ENCODE data around the gene KIFC3. TPM values are rescaled to one million over a fixed set of nuclear protein-coding genes. Genes with fewer than 3 reads are reported as not detected.

Gene KIFC3
- total RNA-seq, 1 donor from 2014 or later: 36.8 TPM

DNA sequence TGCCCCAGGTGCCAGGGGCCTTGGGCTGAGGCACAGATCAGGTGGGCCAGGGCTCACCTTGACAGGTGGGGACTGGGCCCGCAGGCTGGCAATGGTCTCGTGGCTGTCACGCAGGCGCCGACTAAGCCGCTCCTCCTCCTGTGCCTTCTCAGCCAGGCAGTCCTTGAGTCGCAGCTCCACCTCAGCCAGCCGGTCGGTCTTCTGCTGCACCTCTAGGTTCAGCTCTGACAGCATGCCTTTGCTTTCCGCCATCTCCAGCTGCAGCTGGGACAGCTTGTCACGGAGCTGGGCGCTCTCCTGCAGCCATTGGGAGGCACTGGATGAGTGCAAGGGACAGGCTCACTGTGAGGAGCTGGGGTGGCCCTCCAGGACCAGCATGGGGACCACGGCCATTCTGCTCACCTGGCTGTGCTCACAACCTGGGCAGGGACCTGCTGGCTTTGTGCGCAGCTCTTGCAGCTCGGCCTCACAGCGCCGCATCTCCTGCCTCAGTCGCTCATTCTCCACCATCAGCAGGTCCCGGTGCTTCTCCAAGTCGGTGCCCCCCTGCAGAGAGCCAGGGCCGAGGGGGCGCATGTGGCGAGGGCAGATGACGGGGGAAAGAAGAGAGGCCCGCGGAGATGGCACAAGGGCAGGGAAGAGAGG lies 31.0 kb downstream of the KIFC3 start:
- intact Hi-C loops (cut with DNase I): no loop called here
- TF ChIP-seq, protein P1, sequence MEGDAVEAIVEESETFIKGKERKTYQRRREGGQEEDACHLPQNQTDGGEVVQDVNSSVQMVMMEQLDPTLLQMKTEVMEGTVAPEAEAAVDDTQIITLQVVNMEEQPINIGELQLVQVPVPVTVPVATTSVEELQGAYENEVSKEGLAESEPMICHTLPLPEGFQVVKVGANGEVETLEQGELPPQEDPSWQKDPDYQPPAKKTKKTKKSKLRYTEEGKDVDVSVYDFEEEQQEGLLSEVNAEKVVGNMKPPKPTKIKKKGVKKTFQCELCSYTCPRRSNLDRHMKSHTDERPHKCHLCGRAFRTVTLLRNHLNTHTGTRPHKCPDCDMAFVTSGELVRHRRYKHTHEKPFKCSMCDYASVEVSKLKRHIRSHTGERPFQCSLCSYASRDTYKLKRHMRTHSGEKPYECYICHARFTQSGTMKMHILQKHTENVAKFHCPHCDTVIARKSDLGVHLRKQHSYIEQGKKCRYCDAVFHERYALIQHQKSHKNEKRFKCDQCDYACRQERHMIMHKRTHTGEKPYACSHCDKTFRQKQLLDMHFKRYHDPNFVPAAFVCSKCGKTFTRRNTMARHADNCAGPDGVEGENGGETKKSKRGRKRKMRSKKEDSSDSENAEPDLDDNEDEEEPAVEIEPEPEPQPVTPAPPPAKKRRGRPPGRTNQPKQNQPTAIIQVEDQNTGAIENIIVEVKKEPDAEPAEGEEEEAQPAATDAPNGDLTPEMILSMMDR (IDR thresholded peaks at IDR 0.05): no peak
- TF ChIP-seq POLR2AphosphoS5 (IDR thresholded peaks at IDR 0.05; ENCODE audit: insufficient read depth in 1 of 2, low read depth in 1 of 2) (no peak), POLR2A (IDR thresholded peaks at IDR 0.05) (no peak)
- Histone ChIP-seq H3K36me3 (peaks cover 0 to 36% of the 10 kb centered on the region in 2 donors), H3K4me1 (no peaks in the 10 kb centered on the region), H3K27ac (no peak overlapping the region), H3K4me3 (no peak overlapping the region), H3K9me3 (no peaks in the 10 kb centered on the region), H3K27me3 (no peaks in the 10 kb centered on the region)
- no peak for DNase-seq (ENCODE audit: extremely low spot score in 2 of 2)

DNA sequence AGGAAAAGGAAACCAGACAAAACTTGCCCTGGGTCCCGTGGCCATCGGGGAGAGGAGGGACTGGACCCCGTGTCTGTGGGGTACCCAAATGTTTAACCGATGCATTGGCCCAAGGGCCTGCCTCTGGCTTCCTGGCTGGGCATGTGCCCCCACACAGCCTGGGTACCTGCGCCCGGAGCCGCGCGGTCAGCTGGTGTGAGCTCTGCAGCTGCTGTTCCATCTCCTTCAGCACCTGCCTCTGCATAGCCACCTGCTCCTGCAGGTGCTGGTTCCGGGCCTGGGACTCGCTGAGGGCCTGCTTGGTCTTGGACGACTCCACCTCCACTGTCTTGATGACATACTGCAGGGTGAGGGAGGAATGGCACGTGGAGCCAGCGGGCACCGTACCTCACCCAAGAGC lies 31.9 kb downstream of the KIFC3 start:
- TF ChIP-seq, protein P1 (IDR thresholded peaks at IDR 0.05): no peak
- TF ChIP-seq POLR2A (IDR thresholded peaks at IDR 0.05) (no peak), POLR2AphosphoS5 (IDR thresholded peaks at IDR 0.05; ENCODE audit: insufficient read depth in 1 of 2, low read depth in 1 of 2) (no peak)
- Histone ChIP-seq H3K9me3 (no peaks in the 10 kb centered on the region), H3K4me1 (no peaks in the 10 kb centered on the region), H3K4me3 (no peak overlapping the region), H3K27ac (no peak overlapping the region), H3K36me3 (peaks cover 0 to 36% of the 10 kb centered on the region in 2 donors), H3K27me3 (no peaks in the 10 kb centered on the region)
- DNase-seq (ENCODE audit: extremely low spot score in 2 of 2): no peak
- intact Hi-C loops (cut with DNase I): no loop called here

DNA sequence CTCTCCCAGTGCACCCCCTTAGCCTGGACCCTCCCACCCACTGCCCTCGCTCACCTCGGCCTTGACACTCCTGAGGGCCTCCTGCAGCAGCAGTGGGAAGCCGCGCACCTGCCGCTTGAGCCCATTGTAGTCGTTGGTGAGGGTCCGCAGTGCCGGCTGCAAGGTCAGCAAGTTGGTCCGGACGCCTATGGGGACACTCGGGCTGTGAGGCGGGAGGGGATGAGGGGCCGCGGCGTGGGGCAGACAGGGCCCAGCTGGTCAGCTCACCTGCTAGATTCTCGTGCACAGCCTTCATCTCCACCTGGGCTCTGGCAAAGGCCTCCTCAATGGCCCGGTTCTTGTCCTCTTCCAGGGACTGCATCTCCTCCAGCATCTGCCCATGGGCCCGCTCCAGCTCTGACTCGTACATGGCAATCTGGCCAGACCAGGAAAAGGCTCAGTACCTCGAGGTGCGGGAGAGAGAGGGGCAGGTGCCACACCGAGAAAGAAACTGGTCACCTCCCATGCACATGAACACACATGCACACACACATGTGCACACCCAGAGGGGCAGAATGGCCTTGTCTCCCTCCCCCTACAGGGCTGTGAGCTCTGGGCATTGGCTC lies 32.6 kb downstream of the KIFC3 start:
- Histone ChIP-seq H3K27me3 (no peaks in the 10 kb centered on the region), H3K4me1 (peaks cover under 1% of the 10 kb centered on the region), H3K36me3 (peaks cover 0 to 31% of the 10 kb centered on the region in 2 donors), H3K27ac (no peak overlapping the region), H3K9me3 (no peaks in the 10 kb centered on the region), H3K4me3 (no peak overlapping the region)
- TF ChIP-seq POLR2AphosphoS5 (IDR thresholded peaks at IDR 0.05; ENCODE audit: insufficient read depth in 1 of 2, low read depth in 1 of 2) (no peak), POLR2A (IDR thresholded peaks at IDR 0.05) (no peak)
- TF ChIP-seq, protein P1 (IDR thresholded peaks at IDR 0.05): no peak
- intact Hi-C loops (cut with DNase I): no loop called here
- no peak for DNase-seq (ENCODE audit: extremely low spot score in 2 of 2)

DNA sequence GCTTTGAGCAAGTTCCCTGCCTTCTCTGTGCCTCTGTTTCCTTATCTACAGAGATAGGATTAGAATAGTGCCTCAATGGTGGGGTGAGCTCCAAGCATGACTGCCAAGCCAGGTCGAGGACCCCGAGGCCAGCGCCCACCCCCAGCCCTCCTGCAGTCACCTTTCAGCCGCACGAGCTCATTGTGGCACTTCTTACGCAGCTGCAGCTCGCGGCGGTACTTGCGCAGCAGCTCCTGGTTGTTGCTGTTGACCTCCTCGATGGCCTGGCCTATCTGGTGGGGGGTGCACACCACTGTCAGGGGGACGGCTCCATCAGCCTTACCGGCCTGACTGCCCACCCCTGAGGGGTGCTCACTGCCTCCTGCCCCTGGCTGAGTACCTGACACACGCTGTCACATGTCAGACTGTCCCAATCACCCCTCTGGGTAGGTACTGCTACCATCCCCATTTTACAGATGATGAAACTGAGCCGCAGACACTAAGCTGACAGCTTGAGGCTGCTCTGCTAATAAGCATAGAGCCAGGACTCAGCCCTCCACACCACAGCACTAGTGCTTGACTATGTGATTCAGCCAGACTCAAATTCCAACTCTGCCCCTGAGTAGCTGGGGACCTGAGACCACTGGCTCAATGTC lies 35.5 kb downstream of the KIFC3 start:
- Histone ChIP-seq H3K4me1 (peaks cover 8% of the 10 kb centered on the region), H3K36me3 (peaks cover 0 to 31% of the 10 kb centered on the region in 2 donors), H3K27ac (no peak overlapping the region), H3K27me3 (no peaks in the 10 kb centered on the region), H3K4me3 (no peak overlapping the region), H3K9me3 (no peaks in the 10 kb centered on the region)
- no peak for DNase-seq (ENCODE audit: extremely low spot score in 2 of 2)
- intact Hi-C loops (cut with DNase I): no loop called here
- TF ChIP-seq, protein P1 (IDR thresholded peaks at IDR 0.05): no peak
- no peak for TF ChIP-seq POLR2A (IDR thresholded peaks at IDR 0.05)
- TF ChIP-seq POLR2AphosphoS5 (IDR thresholded peaks at IDR 0.05; ENCODE audit: insufficient read depth in 1 of 2, low read depth in 1 of 2): no peak

Data from vagina (tissue), 2 donors.